ENCODE measurements around the gene PI4K2A. TPM values are rescaled to one million over a fixed set of nuclear protein-coding genes. Genes with fewer than 3 reads are reported as not detected.

The PI4K2A gene
- total RNA-seq, 6 experiments from 2014 or later, result 6.2 to 18.1 (median 11.4) TPM

GRCh38 chr10:97597778-97598177 is 42.7 kb upstream of the PI4K2A start:
- Histone ChIP-seq H3K36me3 (peaks cover 0 to 28% (median 0%) of the 10 kb centered on the region in 4 donors), H3K4me1 (peaks cover 0 to 31% (median 3%) of the 10 kb centered on the region in 4 donors), H3K27ac (peak overlapping the region in 2 of 3 donors; percentile 30 to 62), H3K4me3 (no peak overlapping the region), H3K9me3 (no peaks in the 10 kb centered on the region), H3K27me3 (no peaks in the 10 kb centered on the region)
- TF ChIP-seq, protein P1, sequence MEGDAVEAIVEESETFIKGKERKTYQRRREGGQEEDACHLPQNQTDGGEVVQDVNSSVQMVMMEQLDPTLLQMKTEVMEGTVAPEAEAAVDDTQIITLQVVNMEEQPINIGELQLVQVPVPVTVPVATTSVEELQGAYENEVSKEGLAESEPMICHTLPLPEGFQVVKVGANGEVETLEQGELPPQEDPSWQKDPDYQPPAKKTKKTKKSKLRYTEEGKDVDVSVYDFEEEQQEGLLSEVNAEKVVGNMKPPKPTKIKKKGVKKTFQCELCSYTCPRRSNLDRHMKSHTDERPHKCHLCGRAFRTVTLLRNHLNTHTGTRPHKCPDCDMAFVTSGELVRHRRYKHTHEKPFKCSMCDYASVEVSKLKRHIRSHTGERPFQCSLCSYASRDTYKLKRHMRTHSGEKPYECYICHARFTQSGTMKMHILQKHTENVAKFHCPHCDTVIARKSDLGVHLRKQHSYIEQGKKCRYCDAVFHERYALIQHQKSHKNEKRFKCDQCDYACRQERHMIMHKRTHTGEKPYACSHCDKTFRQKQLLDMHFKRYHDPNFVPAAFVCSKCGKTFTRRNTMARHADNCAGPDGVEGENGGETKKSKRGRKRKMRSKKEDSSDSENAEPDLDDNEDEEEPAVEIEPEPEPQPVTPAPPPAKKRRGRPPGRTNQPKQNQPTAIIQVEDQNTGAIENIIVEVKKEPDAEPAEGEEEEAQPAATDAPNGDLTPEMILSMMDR (IDR thresholded peaks at IDR 0.05), result no peak
- no peak for TF ChIP-seq POLR2A (IDR thresholded peaks at IDR 0.05)
- no peak for ATAC-seq
- DNase-seq, result no peak
- WGBS (ENCODE audit: insufficient coverage, low coverage, low lambda C conversion rate, missing lambda C conversion rate), result 82% methylated on average over 2 of the region's 2 CpGs
- intact Hi-C loops (cut with DNase I), result no loop called here

GRCh38 chr10:97598407-97599271 is 41.8 kb upstream of the PI4K2A start:
- no peak for ATAC-seq

DNA sequence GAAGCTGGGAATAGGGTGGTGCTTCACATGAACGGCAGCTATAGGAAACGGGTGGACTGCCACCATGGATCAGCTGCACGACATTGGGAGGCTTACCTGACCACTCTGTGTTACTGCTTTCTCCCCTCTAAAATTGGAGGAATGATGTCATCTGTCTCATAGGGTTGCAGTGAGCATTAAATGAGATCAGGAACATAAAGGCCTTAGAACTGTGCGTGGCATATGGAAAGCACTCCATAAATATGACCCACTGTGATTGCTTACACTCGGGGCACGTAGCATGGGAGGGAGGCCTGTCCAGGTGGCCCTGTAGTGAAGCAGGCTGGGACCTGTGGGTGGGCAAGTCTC is 41.2 kb upstream of the PI4K2A start:
- peaks cover 0 to 31% (median 3%) of the 10 kb centered on the region in 4 donors for H3K4me1 ChIP-seq
- H3K9me3 ChIP-seq, result no peaks in the 10 kb centered on the region
- no peak overlapping the region for H3K27ac ChIP-seq
- ATAC-seq (no peak), DNase-seq (no peak)
- H3K27me3 ChIP-seq, result no peaks in the 10 kb centered on the region
- no peak overlapping the region for H3K4me3 ChIP-seq
- no peak for TF ChIP-seq POLR2A (IDR thresholded peaks at IDR 0.05)
- TF ChIP-seq, protein P1 (IDR thresholded peaks at IDR 0.05), result no peak
- intact Hi-C loops (cut with DNase I), result no loop called here
- 93% methylated on average over 3 of the region's 6 CpGs for WGBS (ENCODE audit: insufficient coverage, low coverage, low lambda C conversion rate, missing lambda C conversion rate)
- H3K36me3 ChIP-seq, result peaks cover 0 to 43% (median 0%) of the 10 kb centered on the region in 4 donors

More at GRCh38 chr10:97598407-97599271, 41.8 kb upstream of the PI4K2A start:
- Histone ChIP-seq H3K27ac (peak overlapping the region in 1 of 3 donors; percentile 62), H3K4me1 (peaks cover 0 to 31% (median 3%) of the 10 kb centered on the region in 4 donors), H3K9me3 (no peaks in the 10 kb centered on the region), H3K27me3 (no peaks in the 10 kb centered on the region), H3K4me3 (no peak overlapping the region), H3K36me3 (peaks cover 0 to 37% (median 0%) of the 10 kb centered on the region in 4 donors)
- intact Hi-C loops (cut with DNase I), result no loop called here
- TF ChIP-seq, protein P1 (IDR thresholded peaks at IDR 0.05), result no peak
- TF ChIP-seq POLR2A (IDR thresholded peaks at IDR 0.05), result no peak
- peak in 1 of 3 donors; percentile 27 for DNase-seq
- WGBS (ENCODE audit: insufficient coverage, low coverage, low lambda C conversion rate, missing lambda C conversion rate), result 78% methylated on average over 4 of the region's 19 CpGs

- Histone ChIP-seq H3K36me3 (peaks cover 0 to 51% (median 0%) of the 10 kb centered on the region in 4 donors), H3K4me3 (no peak overlapping the region), H3K9me3 (no peaks in the 10 kb centered on the region), H3K27me3 (no peaks in the 10 kb centered on the region), H3K4me1 (peaks cover 0 to 25% (median 3%) of the 10 kb centered on the region in 4 donors), H3K27ac (no peak overlapping the region)
- TF ChIP-seq, protein P1 (IDR thresholded peaks at IDR 0.05), result no peak
- no peak for TF ChIP-seq POLR2A (IDR thresholded peaks at IDR 0.05)
- DNase-seq (no peak), ATAC-seq (no peak)
- 86% methylated on average over 1 of the region's 1 CpG for WGBS (ENCODE audit: insufficient coverage, low coverage, low lambda C conversion rate, missing lambda C conversion rate)
- intact Hi-C loops (cut with DNase I), result no loop called here
Measured at GRCh38 chr10:97600616-97601015, 39.9 kb upstream of the PI4K2A start.

Data from right lobe of liver (tissue), 6 donors.